HG03103 (cell line): ENCODE data around the gene FBLN5.
"Not testable (repeated sequence)": the region's sequence is repeated elsewhere in the genome, so short reads cannot be mapped to it uniquely, and the experiment has no call there.

ENCODE experiments used
- ATAC-seq: cut with Tn5 transposase; IDR thresholded peaks from one replicate; pipeline ENCODE4 v1.9.1; 2021; ENCODE audit warnings: low read depth; ENCODE audit not compliant: unreplicated experiment

Gene FBLN5

GRCh38 chr14:91888641-91889476 lies 58.6 kb downstream of the FBLN5 start:
- ATAC-seq, result no peak

DNA sequence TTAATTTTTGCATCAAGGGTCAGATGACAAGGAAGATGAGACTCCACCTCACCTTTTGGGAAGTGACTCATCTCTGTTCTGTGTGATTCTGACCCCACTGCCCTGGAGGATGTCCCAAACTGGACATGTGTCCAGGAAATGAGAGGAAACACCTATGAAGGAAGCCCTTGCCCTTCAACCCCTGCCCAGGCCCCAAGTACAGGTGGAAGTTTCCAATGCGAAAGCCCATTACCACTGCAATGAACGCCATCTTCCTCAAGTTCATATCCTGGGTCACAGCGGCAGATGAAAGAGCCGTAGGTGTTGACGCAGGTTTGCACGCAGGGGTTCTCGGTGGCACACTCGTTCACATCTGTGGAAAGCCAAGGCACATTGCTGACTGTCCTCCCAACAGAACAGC lies 60.5 kb downstream of the FBLN5 start:
- ATAC-seq, result no peak

DNA sequence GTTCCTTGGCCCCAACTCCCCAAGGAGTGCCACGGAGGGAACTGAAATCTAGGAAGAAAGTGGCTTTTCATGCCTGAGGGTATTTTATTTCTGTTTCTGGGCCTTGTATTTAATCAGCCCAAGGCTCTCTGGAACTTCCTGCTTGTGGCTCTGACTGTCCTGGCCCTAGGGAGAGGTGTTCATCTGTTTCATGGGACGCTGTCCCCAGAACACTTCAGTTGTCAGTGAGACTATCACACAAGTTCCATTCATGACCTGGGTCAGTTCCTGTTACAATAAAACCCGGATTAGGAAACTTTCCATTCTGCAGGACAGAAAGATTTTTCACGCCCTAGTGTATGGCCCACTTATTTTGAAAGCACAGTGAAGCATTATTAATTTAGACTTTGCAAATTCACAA lies 61.7 kb downstream of the FBLN5 start:
- ATAC-seq, result no peak

DNA sequence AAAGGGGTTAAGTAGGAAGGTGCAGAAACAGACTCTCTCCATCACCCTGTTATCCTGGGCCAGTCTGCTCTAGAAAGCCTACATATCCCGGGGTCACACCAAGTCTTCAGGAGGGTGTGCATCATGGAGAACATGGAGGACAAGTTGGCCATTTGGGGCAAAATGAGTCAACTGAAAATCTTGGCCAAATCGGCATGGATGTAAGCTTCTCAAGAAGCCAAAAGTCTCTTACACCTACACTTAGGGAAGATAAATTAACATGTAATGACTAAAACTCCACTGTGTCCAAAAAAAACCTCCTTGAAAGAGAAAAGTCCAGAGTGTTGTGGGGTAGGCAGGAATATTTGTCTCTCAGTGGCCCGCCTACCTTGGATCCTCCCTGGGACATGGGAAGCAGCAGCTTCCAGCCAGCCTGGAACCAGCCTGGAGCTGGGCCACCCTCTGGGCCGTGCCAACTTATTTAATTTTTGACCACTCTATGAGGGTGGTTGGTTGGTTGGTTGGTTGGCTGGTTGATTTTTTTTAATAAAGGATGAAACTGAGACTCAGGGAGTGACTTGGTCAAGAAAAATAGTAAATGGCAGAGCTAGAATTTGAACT lies 62.3 kb downstream of the FBLN5 start:
- no peak for ATAC-seq

GRCh38 chr14:91884664-91885063 lies 62.8 kb downstream of the FBLN5 start:
- no peak for ATAC-seq

DNA sequence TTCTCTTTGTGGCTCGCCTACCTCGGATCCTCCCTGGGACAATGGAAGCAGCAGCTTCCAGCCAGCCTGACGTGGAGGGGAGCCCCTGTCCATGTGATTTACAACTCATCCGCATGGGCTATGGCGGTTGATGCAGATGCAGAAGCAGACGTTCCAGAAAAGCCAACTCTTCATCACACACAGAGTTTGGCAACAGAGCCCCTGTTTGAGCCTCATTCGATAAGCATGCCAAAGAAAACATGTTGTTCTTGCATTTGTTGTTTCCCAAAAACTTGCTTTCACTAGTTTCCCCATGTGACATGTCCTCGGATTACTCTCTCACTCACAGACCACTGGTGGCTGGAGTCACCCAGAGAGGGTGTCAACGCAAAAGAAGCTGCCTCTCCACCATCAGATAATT lies 63.7 kb downstream of the FBLN5 start:
- ATAC-seq, result no peak

DNA sequence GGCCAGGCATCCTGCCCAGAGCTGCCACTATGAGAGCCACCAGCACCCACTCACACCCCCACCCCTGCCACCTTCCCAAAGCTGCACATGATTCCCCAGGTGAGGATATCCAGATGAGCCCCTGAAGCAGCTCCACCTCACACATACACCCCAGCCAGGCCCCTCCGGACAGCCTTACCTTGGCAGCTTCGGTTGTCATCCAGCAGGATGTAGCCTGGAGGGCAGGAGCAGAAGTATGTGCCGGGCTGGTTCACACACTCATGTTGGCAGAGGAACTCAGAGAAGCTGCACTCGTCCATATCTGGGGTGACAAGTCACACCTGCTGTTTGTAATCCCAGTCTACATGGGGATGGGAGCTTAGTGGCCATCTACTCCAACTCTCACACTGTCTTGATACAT lies 64.7 kb downstream of the FBLN5 start:
- ATAC-seq, result no peak

DNA sequence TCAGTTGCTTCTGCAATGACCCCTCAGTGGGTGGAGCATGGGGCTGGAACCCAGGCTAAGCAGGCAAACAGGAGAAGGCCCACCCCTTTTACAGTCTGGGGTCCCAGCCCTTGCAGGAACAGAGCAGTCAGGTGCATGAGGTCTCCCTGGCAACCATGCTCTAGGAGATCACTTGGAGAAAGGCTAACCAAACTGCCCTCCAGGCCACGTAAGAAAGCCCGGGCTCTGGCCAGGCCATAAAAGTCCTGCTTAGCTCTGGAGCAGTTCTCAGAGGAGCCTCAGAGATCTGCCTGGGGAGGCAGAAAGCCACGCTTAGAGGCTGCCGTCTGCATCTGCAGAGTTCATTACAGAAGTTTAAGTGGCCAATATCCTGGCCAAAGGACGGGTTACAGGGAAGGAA lies 65.1 kb downstream of the FBLN5 start:
- no peak for ATAC-seq

DNA sequence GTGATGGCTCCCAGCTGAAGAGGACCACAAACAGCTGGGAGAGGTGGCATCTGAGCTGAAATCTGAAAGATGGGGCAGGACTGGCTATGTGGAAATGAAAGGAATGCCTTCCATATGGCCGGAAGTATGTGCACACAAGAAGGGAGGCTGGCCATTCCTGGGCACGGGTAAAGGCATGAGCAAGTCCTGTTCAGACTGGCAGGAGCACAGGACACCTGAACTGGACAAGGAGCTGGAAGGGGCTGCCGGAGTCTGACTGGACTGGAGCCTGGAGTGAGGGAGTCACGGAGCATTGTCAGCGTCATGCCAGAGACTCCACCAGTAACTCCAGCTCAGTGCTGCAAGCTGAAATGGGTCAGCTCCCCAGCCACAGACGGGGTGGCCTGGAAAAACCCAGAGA lies 68.3 kb downstream of the FBLN5 start:
- ATAC-seq, result no peak

- no peak for ATAC-seq
These were observed 69.2 kb downstream of the FBLN5 start for GRCh38 chr14:91878274-91878673.

DNA sequence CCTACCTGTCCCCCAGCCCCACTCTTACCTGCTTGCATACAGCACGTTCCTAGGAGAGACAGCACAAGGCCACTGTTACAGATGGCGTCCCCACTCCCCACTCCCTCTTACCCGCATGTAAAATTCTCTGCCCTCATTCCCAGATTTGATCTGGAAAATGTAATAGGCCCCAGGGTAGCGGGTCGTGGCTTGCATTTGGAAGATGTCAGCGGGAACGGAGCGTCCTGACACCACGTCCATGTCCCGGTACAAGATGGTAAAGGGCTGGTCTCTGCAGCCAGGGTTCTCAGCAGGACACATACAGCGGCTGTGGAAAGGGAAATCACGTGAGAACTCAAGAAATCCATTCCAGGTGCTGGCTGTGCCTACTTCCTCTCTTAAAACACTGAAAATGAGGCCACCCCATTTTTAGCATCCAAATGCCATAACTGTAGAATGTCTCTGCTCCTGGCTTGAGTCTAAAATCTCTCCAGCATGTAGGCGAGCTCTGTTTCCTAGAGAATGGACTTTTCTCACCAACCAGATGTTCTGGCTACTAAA lies 70.0 kb downstream of the FBLN5 start:
- no peak for ATAC-seq

DNA sequence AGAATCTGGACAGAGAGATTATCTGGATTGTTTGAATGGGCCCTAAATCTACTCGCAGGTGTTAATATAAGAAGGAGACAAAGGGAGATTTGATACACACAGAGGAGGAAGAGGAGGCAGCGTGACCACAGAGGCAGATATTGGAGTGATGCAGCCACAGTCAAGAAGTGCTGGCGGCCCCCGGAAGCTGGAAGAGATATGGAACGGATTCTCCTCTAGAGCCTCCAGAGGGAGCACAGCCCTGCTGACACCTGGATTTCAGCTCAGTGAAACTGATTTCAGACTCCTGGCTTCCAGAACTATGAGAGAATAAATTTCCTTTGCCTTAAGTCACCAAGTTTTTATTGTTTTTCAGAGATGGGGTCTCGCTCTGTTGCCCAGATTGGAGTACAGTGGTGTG lies 71.0 kb downstream of the FBLN5 start:
- ATAC-seq, result no peak

- ATAC-seq, result no peak
These were observed 71.8 kb downstream of the FBLN5 start for GRCh38 chr14:91875525-91876286.

DNA sequence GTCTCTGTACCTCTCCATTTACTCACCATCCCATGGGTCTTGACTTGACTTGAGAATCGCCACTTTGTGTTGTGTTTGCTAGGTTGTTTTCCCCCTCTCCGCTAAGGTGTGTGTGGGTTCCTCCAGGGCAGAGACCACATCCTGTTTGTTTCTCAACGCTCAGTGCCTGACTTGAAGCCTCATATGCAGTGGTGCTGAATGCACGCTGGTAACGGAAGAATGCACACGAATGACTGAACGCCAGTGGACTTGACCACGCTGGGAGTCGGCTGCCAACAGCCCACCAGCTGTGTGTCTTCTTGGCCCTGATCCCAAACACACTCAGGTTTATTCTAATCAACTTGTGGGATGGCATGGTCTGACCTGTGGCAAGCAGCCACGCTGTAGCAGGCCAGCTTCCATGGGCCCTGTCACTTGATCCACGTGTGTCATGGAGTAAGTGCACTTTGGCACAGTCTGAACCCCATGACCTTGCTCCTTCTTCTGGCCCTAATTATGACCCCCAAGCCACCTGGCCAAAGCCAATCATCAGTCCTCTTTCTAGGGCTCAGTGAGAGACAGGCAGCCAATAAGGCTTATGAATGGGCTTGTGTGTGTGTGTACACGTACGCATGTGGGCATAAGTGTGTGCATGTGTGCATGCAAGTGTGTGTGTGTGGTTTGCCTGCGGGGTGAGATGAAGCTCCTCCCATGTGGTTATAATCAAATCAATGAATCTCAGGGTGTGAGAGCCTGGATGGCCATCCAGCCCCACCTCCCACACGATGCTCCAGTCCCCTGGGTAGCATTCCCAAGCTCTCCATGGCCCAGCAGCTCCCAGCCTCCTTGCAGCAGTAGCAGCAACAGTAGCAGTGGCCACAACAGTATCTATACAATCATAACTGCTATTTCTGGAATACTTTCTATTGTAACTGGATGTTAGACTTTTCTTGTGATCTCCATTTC lies 73.8 kb downstream of the FBLN5 start:
- peak; percentile 69 for ATAC-seq

DNA sequence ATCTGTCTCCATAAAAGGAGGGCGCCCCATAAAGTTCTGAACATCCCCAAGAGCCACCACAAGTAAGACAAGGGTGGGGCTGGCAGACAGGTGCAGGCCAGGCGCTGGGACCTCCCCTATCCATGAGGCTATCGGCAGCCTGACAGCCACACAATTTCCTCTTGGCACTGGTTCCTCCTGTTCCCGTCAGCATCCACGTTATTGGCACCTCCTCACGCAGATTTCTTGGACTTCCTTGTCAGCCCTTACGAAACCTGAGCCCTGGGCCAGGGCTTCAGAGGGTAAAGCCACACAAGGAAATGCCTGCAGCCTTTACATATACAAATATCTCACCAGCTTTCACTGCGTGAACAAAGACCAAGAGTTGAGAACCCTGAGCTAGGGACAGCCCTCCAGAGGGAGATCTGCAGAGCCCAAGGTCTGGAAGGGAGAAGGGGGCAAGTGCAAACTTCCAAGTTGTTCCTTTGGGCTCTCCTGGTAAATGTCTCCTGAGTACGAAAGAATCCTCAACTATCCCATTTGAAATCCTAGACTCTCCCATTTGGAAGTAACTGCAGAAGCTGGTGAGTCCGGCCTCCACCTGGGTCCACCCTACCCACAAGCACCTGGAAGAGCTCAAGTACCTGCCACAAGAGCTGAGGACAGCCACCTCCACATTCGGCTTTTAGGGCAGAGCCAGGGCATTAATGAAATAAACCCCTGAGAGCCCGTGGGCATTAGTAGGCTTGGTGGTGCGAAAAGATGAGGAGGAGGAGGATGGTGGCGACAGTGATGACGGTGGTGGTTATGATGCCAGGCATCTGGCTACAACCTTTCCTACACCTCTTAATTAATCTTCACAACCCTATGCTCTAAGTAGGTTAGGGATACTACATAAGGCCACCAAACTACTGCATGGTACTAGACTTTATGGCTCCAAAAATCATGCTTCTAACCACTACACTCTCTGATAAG lies 74.7 kb downstream of the FBLN5 start:
- ATAC-seq, result peak; percentile 12

- ATAC-seq, result peak; percentile 36
These were observed 75.4 kb downstream of the FBLN5 start for GRCh38 chr14:91872011-91872501.

GRCh38 chr14:91871401-91871800 lies 76.1 kb downstream of the FBLN5 start:
- not testable (repeated sequence) for ATAC-seq

GRCh38 chr14:91870890-91871289 lies 76.6 kb downstream of the FBLN5 start:
- no peak for ATAC-seq

DNA sequence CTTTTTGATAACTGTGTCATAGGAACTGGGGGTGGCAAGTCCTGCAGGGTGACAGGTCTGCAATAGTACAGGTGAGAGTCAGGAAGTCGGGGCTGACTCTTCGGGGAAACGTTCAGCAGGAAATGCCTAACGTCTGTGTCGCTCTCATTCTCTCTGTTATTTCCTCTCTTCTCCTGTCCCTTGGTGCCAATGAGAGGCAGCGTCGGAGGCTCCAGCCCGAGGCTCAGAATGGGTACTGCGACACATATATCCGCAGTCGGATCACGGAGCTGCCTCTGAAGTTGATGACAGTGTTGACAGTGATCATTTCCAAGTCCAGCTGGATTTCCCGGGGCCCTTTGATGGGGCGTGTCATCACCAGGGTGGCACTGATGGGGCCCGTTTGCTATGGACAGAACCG lies 77.5 kb downstream of the FBLN5 start:
- no peak for ATAC-seq
